SU-DHL-6 (cell line): Measurements from ENCODE around the gene PPIB.

Experiments used
- H2AFZ ChIP-seq: fragments of 200-600 bp; sonication (generic); 2 replicates; pipeline ENCODE4 v1.6.1; 2014; ENCODE audit warnings: low read depth, mild to moderate bottlenecking, moderate library complexity, mixed read lengths, antibody characterized with exemption, low read length; ENCODE audit not compliant: severe bottlenecking
- H3F3A ChIP-seq: fragments of 200-600 bp; shearing (Covaris generic); 2 replicates; pipeline ENCODE4 v1.6.0; 2016; ENCODE audit warnings: antibody characterized with exemption, mild to moderate bottlenecking; ENCODE audit not compliant: insufficient read depth
- H3K27ac ChIP-seq: fragments of 200-600 bp; sonication (generic); 2 replicates; pipeline ENCODE4 v1.5.1; 2016; ENCODE audit warnings: low read depth, mild to moderate bottlenecking, low read length, moderate library complexity, mixed read lengths
- H3K27me3 ChIP-seq: fragments of 200-600 bp; sonication (generic), shearing (Covaris generic); 2 replicates; pipeline ENCODE4 v1.6.0; 2014; ENCODE audit warnings: mild to moderate bottlenecking, low read length
- H3K36me3 ChIP-seq: fragments of 200-600 bp; sonication (generic); 2 replicates; pipeline ENCODE4 v1.6.1; 2014; ENCODE audit warnings: mild to moderate bottlenecking, low read length, mixed read lengths
- H3K4me2 ChIP-seq: fragments of 300-600, 200-600 bp; shearing (Covaris generic), sonication (generic); 2 replicates; pipeline ENCODE4 v1.6.0; 2014; ENCODE audit warnings: low read length, low read depth, mild to moderate bottlenecking; ENCODE audit not compliant: poor library complexity, severe bottlenecking
- H3K4me3 ChIP-seq: fragments of 200-600 bp; sonication (generic); 2 replicates; pipeline ENCODE4 v1.5.1; 2014; ENCODE audit warnings: antibody characterized with exemption, low read length, mild to moderate bottlenecking, mixed read lengths; ENCODE audit not compliant: insufficient read depth, poor library complexity, severe bottlenecking
- H3K79me2 ChIP-seq: fragments of 200-600 bp; sonication (generic); 2 replicates; pipeline ENCODE4 v1.6.1; 2014; ENCODE audit warnings: mild to moderate bottlenecking, low read length, moderate library complexity; ENCODE audit not compliant: insufficient read depth
- H3K9ac ChIP-seq: fragments of 200-600 bp; sonication (generic); 2 replicates; pipeline ENCODE4 v1.7.0; 2014; ENCODE audit warnings: mild to moderate bottlenecking, low read length
- H3K9me2 ChIP-seq: fragments of 200-600 bp; sonication (generic); replicated peaks from 2 replicates; pipeline ENCODE4 v1.6.1; 2014; ENCODE audit warnings: low read length; ENCODE audit not compliant: insufficient read depth
- H3K9me3 ChIP-seq: fragments of 200-600 bp; sonication (generic); 2 replicates; pipeline ENCODE4 v1.6.1; 2014; ENCODE audit warnings: low read length, mixed read lengths; ENCODE audit not compliant: insufficient read depth
- H4K20me1 ChIP-seq: fragments of 200-600 bp; sonication (generic); 2 replicates; pipeline ENCODE4 v1.6.1; 2014; ENCODE audit warnings: low read depth, mild to moderate bottlenecking, antibody characterized with exemption, low read length, moderate library complexity, mixed read lengths
- CTCF ChIP-seq: fragments of 200-600 bp; sonication (generic); IDR thresholded peaks from one replicate; pipeline ENCODE4 v1.5.1; 2017; ENCODE audit warnings: antibody characterized with exemption, mild to moderate bottlenecking, low read length, moderate library complexity; ENCODE audit not compliant: insufficient read depth, poor library complexity, severe bottlenecking
- EZH2phosphoT487 ChIP-seq: fragments of 200-600 bp; sonication (generic), shearing (Covaris generic); conservative IDR thresholded peaks from 2 replicates; pipeline ENCODE4 v1.6.1; 2018; ENCODE audit warnings: mild to moderate bottlenecking, antibody characterized with exemption, low read length, moderate library complexity, mixed read lengths

Gene PPIB

GRCh38 chr15:64133623-64134344 is 29.0 kb downstream of the PPIB start:
- TF ChIP-seq EZH2phosphoT487 (no peak), CTCF (no peak)
- no peak overlapping the region for H3K4me3 ChIP-seq
- no peak overlapping the region for H3K27ac ChIP-seq
- no peak overlapping the region for H3K9ac ChIP-seq
- H3K4me2 ChIP-seq, result no peak overlapping the region
- no peaks in the 10 kb centered on the region for H3F3A ChIP-seq
- H3K36me3 ChIP-seq, result peaks cover 3% of the 10 kb centered on the region; the same call in 1 of the 2 replicates
- H3K79me2 ChIP-seq, result no peaks in the 10 kb centered on the region
- no peaks in the 10 kb centered on the region for H3K27me3 ChIP-seq
- no peaks in the 10 kb centered on the region for H3K9me3 ChIP-seq
- no peak overlapping the region for H2AFZ ChIP-seq
- no peaks in the 10 kb centered on the region for H3K9me2 ChIP-seq
- H4K20me1 ChIP-seq, result no peaks in the 10 kb centered on the region

- Histone ChIP-seq H3K36me3 (peaks cover 14% of the 10 kb centered on the region; the same call in 1 of the 2 replicates), H3K9me3 (no peaks in the 10 kb centered on the region), H3K9me2 (no peaks in the 10 kb centered on the region), H3F3A (no peaks in the 10 kb centered on the region), H4K20me1 (no peaks in the 10 kb centered on the region), H3K27me3 (no peaks in the 10 kb centered on the region), H2AFZ (no peak overlapping the region), H3K4me3 (no peak overlapping the region), H3K79me2 (no peaks in the 10 kb centered on the region), H3K27ac (no peak overlapping the region), H3K9ac (no peak overlapping the region), H3K4me2 (no peak overlapping the region)
- TF ChIP-seq CTCF (no peak), EZH2phosphoT487 (no peak)
Observed at GRCh38 chr15:64132217-64132616, 30.6 kb downstream of the PPIB start.

- no peak overlapping the region for H3K4me2 ChIP-seq
- H3K36me3 ChIP-seq, result peaks cover 18% of the 10 kb centered on the region; the same call in 1 of the 2 replicates
- no peak overlapping the region for H2AFZ ChIP-seq
- no peaks in the 10 kb centered on the region for H3K9me3 ChIP-seq
- no peaks in the 10 kb centered on the region for H3F3A ChIP-seq
- H3K9me2 ChIP-seq, result no peaks in the 10 kb centered on the region
- no peaks in the 10 kb centered on the region for H4K20me1 ChIP-seq
- H3K9ac ChIP-seq, result no peak overlapping the region
- no peaks in the 10 kb centered on the region for H3K27me3 ChIP-seq
- H3K4me3 ChIP-seq, result no peak overlapping the region
- H3K27ac ChIP-seq, result no peak overlapping the region
- TF ChIP-seq EZH2phosphoT487, result no peak
- no peak for TF ChIP-seq CTCF
- no peaks in the 10 kb centered on the region for H3K79me2 ChIP-seq
Observed at GRCh38 chr15:64131547-64131946, 31.3 kb downstream of the PPIB start.
